A549 (cell line): Measurements from ENCODE around the gene DUSP14.

Experiments
- BHLHE40 ChIP-seq: IDR thresholded peaks from 2 replicates; pipeline ENCODE4 v1.6.1; 2012; ENCODE audit warnings: low read depth, low read length, inconsistent platforms
- EP300 ChIP-seq, 2 experiments: fragments of >200 bp; sonication (Bioruptor Twin); formaldehyde crosslinking; IDR thresholded peaks; 2 replicates in 1 of 2; 3 replicates in 1 of 2; pipeline ENCODE4 v1.6.1; 2016 to 2017
- FOSL2 ChIP-seq, 2 experiments: fragments of 450-650 bp in 1 of 2; fragments of >200 bp in 1 of 2; sonication (Bioruptor Twin) in 1 of 2; formaldehyde crosslinking; IDR thresholded peaks; 2 replicates each; pipeline versions ENCODE4 v1.5.0 to v1.6.1; 2016 to 2020; ENCODE audit warnings: mild to moderate bottlenecking in 1 of 2, moderate library complexity in 1 of 2
- HOXB5 ChIP-seq: fragments of 250-450 bp; sonication (Bioruptor Pico); IDR thresholded peaks from 2 replicates; pipeline ENCODE4 v1.5.0; 2020; ENCODE audit warnings: mild to moderate bottlenecking, moderate library complexity
- JUN ChIP-seq, 2 experiments: fragments of >200 bp; sonication (Bioruptor Twin); formaldehyde crosslinking; IDR thresholded peaks; 2 replicates in 1 of 2; 3 replicates in 1 of 2; pipeline ENCODE4 v1.6.1; 2016 to 2017
- MAFK ChIP-seq: fragments of 450-650 bp; IDR thresholded peaks from 2 replicates; pipeline ENCODE4 v1.6.1; 2014; ENCODE audit not compliant: partially characterized antibody
- POLR2A ChIP-seq: IDR thresholded peaks from 2 replicates; pipeline ENCODE4 v1.6.1; 2012; ENCODE audit warnings: mild to moderate bottlenecking, low read length
- REST ChIP-seq: fragments of 200-600 bp; sonication (generic); IDR thresholded peaks from 2 replicates; pipeline ENCODE4 v1.6.1; 2016; ENCODE audit warnings: antibody characterized with exemption, mild to moderate bottlenecking, moderate library complexity
- SREBF2 ChIP-seq: fragments of 450-650 bp; IDR thresholded peaks from 2 replicates; pipeline ENCODE4 v1.6.1; 2014; ENCODE audit warnings: mild to moderate bottlenecking, moderate library complexity
- USF2 ChIP-seq: fragments of 450-650 bp; IDR thresholded peaks from 2 replicates; pipeline ENCODE4 v1.6.1; 2014; ENCODE audit warnings: antibody characterized with exemption
- ZFP36 ChIP-seq: fragments of 450-650 bp; IDR thresholded peaks from 2 replicates; pipeline ENCODE4 v1.6.1; 2014; ENCODE audit warnings: borderline replicate concordance; ENCODE audit not compliant: partially characterized antibody
- TF ChIP-seq, protein P1 (sequence below): fragments of >200 bp; sonication (Bioruptor Twin); formaldehyde crosslinking; IDR thresholded peaks from 3 replicates; pipeline ENCODE4 v1.5.1; 2016
- TF ChIP-seq, protein P2 (sequence below): fragments of >200 bp; sonication (Bioruptor Twin); formaldehyde crosslinking; IDR thresholded peaks from 2 replicates; pipeline ENCODE4 v1.6.1; 2016

DNA sequence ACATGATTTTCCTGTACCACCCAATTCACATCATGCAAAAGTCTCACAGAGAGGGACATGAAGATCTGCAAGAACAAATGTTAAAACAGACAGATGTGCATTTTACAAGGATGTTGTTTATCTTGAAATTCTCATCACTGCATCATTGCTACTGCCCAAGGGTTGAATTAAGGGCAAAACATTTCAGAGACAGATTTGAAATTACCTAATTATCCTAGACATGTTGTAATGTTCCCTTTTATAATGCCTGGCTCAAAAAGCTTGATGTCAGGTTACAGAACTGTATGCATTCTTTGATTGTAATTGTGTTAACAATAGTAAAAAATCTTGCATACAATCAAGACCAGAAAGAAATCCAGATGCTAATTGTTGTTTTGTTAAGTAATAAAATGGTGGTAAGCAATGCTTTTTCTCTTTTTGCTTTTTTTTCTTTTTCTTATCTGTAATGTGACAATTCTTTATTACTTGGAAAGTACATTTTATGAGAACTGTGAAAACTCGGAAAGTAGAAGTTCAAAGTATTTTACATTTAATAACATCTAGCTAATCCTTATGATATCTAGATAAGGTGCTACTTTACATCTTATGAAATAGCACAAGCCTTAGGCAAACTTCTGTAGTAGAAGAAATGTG, 3.6 kb upstream of the DUSP14 start:
- TF ChIP-seq, protein P1, sequence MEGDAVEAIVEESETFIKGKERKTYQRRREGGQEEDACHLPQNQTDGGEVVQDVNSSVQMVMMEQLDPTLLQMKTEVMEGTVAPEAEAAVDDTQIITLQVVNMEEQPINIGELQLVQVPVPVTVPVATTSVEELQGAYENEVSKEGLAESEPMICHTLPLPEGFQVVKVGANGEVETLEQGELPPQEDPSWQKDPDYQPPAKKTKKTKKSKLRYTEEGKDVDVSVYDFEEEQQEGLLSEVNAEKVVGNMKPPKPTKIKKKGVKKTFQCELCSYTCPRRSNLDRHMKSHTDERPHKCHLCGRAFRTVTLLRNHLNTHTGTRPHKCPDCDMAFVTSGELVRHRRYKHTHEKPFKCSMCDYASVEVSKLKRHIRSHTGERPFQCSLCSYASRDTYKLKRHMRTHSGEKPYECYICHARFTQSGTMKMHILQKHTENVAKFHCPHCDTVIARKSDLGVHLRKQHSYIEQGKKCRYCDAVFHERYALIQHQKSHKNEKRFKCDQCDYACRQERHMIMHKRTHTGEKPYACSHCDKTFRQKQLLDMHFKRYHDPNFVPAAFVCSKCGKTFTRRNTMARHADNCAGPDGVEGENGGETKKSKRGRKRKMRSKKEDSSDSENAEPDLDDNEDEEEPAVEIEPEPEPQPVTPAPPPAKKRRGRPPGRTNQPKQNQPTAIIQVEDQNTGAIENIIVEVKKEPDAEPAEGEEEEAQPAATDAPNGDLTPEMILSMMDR, result no peak
- no peak for TF ChIP-seq USF2
- TF ChIP-seq EP300 (IDR thresholded peaks at IDR 0.05), result no peak
- no peak for TF ChIP-seq ZFP36
- no peak for TF ChIP-seq REST
- no peak for TF ChIP-seq FOSL2 (IDR thresholded peaks at IDR 0.05)
- TF ChIP-seq FOSL2 (CRISPR knock-in tag; IDR thresholded peaks at IDR 0.05), result no peak
- no peak for TF ChIP-seq HOXB5
- no peak for TF ChIP-seq MAFK
- TF ChIP-seq BHLHE40, result no peak
- TF ChIP-seq POLR2A, result no peak
- TF ChIP-seq, protein P2, sequence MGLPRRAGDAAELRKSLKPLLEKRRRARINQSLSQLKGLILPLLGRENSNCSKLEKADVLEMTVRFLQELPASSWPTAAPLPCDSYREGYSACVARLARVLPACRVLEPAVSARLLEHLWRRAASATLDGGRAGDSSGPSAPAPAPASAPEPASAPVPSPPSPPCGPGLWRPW, result no peak
- no peak for TF ChIP-seq SREBF2
- TF ChIP-seq JUN (IDR thresholded peaks at IDR 0.05), result no peak
